IMR-90 (cell line): ENCODE results near the gene HDDC3. TPM values are rescaled to one million over a fixed set of nuclear protein-coding genes. Genes with fewer than 3 reads are reported as not detected.

Experiments
- ATAC-seq: fragments of 200-7000 bp; cut with Tn5 transposase; 2 replicates; pipeline ENCODE4 v1.9.1; 2020; ENCODE audit warnings: low read depth, mild to moderate bottlenecking, moderate library complexity
- BruUV-seq: library from RNA; stranded (reverse); fragments of 400-500 nt; replicated peaks from 2 replicates; lab custom pipeline; 2021; lab: Mats Ljungman, UMichigan
- CTCF ChIA-PET: fragments of 300-600 bp; formaldehyde crosslinking; extraction: SDS; loops from one replicate; lab custom pipeline; 2021; ENCODE audit warnings: antibody characterized with exemption; lab: Yijun Ruan, JAX
- POLR2A ChIA-PET: fragments of 300-600 bp; sonication (Branson Sonifier 250); formaldehyde crosslinking; loops from one replicate; lab custom pipeline; 2022; ENCODE audit warnings: antibody characterized with exemption; ENCODE audit not compliant: unreplicated experiment; lab: Charles Lee
- DNase-seq: peaks from one replicate; pipeline ENCODE4 v3.0.0; 2013
- H2AFZ ChIP-seq: replicated peaks from 2 replicates; pipeline ENCODE3; 2013; ENCODE audit warnings: low read length, mild to moderate bottlenecking; ENCODE audit not compliant: poor library complexity
- H2AK5ac ChIP-seq: 2 replicates; pipeline ENCODE4 v1.6.1; 2013; ENCODE audit warnings: low read depth, low read length, inconsistent platforms
- H2AK9ac ChIP-seq: replicated peaks from 2 replicates; pipeline ENCODE3; 2013; ENCODE audit warnings: mild to moderate bottlenecking, low read depth, low read length, moderate library complexity; ENCODE audit not compliant: poor library complexity
- H2BK120ac ChIP-seq: 2 replicates; pipeline ENCODE4 v1.6.1; 2013; ENCODE audit warnings: low read depth, low read length, inconsistent platforms
- H2BK15ac ChIP-seq: 3 replicates; pipeline ENCODE4 v1.6.1; 2013; ENCODE audit warnings: low read depth, low read length, inconsistent platforms
- H2BK20ac ChIP-seq: 2 replicates; pipeline ENCODE4 v1.6.1; 2013; ENCODE audit warnings: low read depth, mild to moderate bottlenecking, inconsistent platforms, low read length, moderate library complexity
- H2BK5ac ChIP-seq: 2 replicates; pipeline ENCODE4 v1.6.1; 2013; ENCODE audit warnings: mild to moderate bottlenecking, low read depth, low read length, inconsistent platforms; ENCODE audit not compliant: poor library complexity, severe bottlenecking
- H3K14ac ChIP-seq: replicated peaks from 2 replicates; pipeline ENCODE4 v1.6.1; 2013; ENCODE audit warnings: low read depth, low read length, inconsistent platforms
- H3K18ac ChIP-seq: 2 replicates; pipeline ENCODE4 v1.6.1; 2013; ENCODE audit warnings: low read depth, low read length, control low read depth
- H3K23ac ChIP-seq: 2 replicates; pipeline ENCODE4 v1.6.1; 2013; ENCODE audit warnings: low read depth, low read length, inconsistent platforms
- H3K27ac ChIP-seq: 2 replicates; pipeline ENCODE4 v1.5.1; 2013; ENCODE audit warnings: mild to moderate bottlenecking, control low read depth, low read length; ENCODE audit not compliant: insufficient read depth
- H3K27me3 ChIP-seq: 2 replicates; pipeline ENCODE4 v1.6.1; 2013; ENCODE audit warnings: low read length; ENCODE audit not compliant: control insufficient read depth, insufficient read depth
- H3K36me3 ChIP-seq: 2 replicates; pipeline ENCODE4 v1.6.1; 2013; ENCODE audit warnings: low read length, mixed read lengths; ENCODE audit not compliant: control insufficient read depth, insufficient read depth
- H3K4ac ChIP-seq: 2 replicates; pipeline ENCODE4 v1.6.1; 2013; ENCODE audit warnings: low read depth, low read length, inconsistent platforms
- H3K4me1 ChIP-seq: 2 replicates; pipeline ENCODE4 v1.6.1; 2013; ENCODE audit warnings: low read length, mixed read lengths; ENCODE audit not compliant: control insufficient read depth, insufficient read depth
- H3K4me2 ChIP-seq: 2 replicates; pipeline ENCODE4 v1.6.1; 2013; ENCODE audit warnings: low read depth, mild to moderate bottlenecking, control low read depth, low read length, moderate library complexity
- H3K4me3 ChIP-seq: 2 replicates; pipeline ENCODE4 v1.5.1; 2013; ENCODE audit warnings: low read depth, mild to moderate bottlenecking, control low read depth, low read length, moderate library complexity; ENCODE audit not compliant: insufficient read depth
- H3K56ac ChIP-seq: 2 replicates; pipeline ENCODE4 v1.6.1; 2013; ENCODE audit warnings: low read length, inconsistent platforms; ENCODE audit not compliant: insufficient read depth; ENCODE audit errors: extremely low read depth
- H3K79me1 ChIP-seq, 2 experiments: 2 replicates each; pipeline ENCODE4 v1.6.1; 2013; ENCODE audit warnings: low read length in 2 of 2, inconsistent platforms in 1 of 2, low read depth in 1 of 2
- H3K9ac ChIP-seq: 2 replicates; pipeline ENCODE4 v1.6.1; 2013; ENCODE audit warnings: low read depth, low read length, control low read depth
- H3K9me1 ChIP-seq: 2 replicates; pipeline ENCODE4 v1.6.1; 2013; ENCODE audit warnings: low read length, inconsistent platforms; ENCODE audit not compliant: insufficient read depth
- H3K9me3 ChIP-seq: 2 replicates; pipeline ENCODE4 v1.6.1; 2013; ENCODE audit warnings: low read length; ENCODE audit not compliant: control insufficient read depth, insufficient read depth
- H4K20me1 ChIP-seq: 2 replicates; pipeline ENCODE4 v1.6.1; 2013; ENCODE audit warnings: low read length, inconsistent platforms; ENCODE audit not compliant: insufficient read depth
- H4K5ac ChIP-seq: 2 replicates; pipeline ENCODE4 v1.6.1; 2013; ENCODE audit warnings: mild to moderate bottlenecking, low read depth, low read length, control low read depth
- H4K8ac ChIP-seq, 2 experiments: 2 replicates each; pipeline ENCODE4 v1.6.1; 2013; ENCODE audit warnings: low read depth in 2 of 2, low read length in 2 of 2, control low read depth in 1 of 2, inconsistent platforms in 1 of 2
- H4K91ac ChIP-seq: 2 replicates; pipeline ENCODE4 v1.6.1; 2013; ENCODE audit warnings: low read depth, low read length, inconsistent platforms; ENCODE audit not compliant: insufficient read depth
- BHLHE40 ChIP-seq: fragments of 150-350 bp; IDR thresholded peaks from 2 replicates; pipeline ENCODE4 v1.6.1; 2016; ENCODE audit warnings: mild to moderate bottlenecking, low read depth, low read length
- CEBPB ChIP-seq: IDR thresholded peaks from 2 replicates; pipeline ENCODE4 v1.6.1; 2012; ENCODE audit warnings: low read depth, low read length, improper control_type of control experiment
- CHD1 ChIP-seq: IDR thresholded peaks from 2 replicates; pipeline ENCODE4 v1.6.1; 2012; ENCODE audit warnings: low read depth, low read length, improper control_type of control experiment
- FOS ChIP-seq: fragments of 150-350 bp; IDR thresholded peaks from 2 replicates; pipeline ENCODE4 v1.6.1; 2016; ENCODE audit warnings: low read depth, low read length
- MAZ ChIP-seq: IDR thresholded peaks from 2 replicates; pipeline ENCODE4 v1.6.1; 2012; ENCODE audit warnings: low read depth, mild to moderate bottlenecking, low read length, improper control_type of control experiment, moderate library complexity, borderline replicate concordance
- NFE2L2 ChIP-seq: fragments of 150-350 bp; IDR thresholded peaks from 2 replicates; pipeline ENCODE4 v1.6.1; 2016; ENCODE audit warnings: low read depth, mild to moderate bottlenecking, low read length
- RAD21 ChIP-seq: IDR thresholded peaks from 2 replicates; pipeline ENCODE4 v1.6.1; 2012; ENCODE audit warnings: low read length, improper control_type of control experiment
- SMC3 ChIP-seq: fragments of 150-350 bp; IDR thresholded peaks from 2 replicates; pipeline ENCODE4 v1.6.1; 2016; ENCODE audit warnings: low read depth, mild to moderate bottlenecking, antibody characterized with exemption, low read length, moderate library complexity
- USF2 ChIP-seq: fragments of 150-350 bp; IDR thresholded peaks from 2 replicates; pipeline ENCODE4 v1.6.1; 2017; ENCODE audit warnings: mild to moderate bottlenecking, antibody characterized with exemption, low read length, low read depth
- WGBS, 2 experiments: methylation state at CpG; one replicate each; pipeline versions ENCODE4 v1.1.5 to v1.1.7; 2013; ENCODE audit warnings: missing lambda C conversion rate in 2 of 2; ENCODE audit not compliant: insufficient read length in 1 of 2; ENCODE audit errors: extremely low coverage in 2 of 2; 5-methylcytosine and 5-hydroxymethylcytosine counted together
- dilution Hi-C: fragments of 300-500 bp; cut with HindIII; formaldehyde crosslinking; loops from one replicate; pipeline ENCODE4 v1.14.3; 2018; ENCODE audit warnings: low sequenced_read_pairs; ENCODE audit not compliant: unreplicated experiment
- in situ Hi-C: fragments of 300-500 bp; cut with MboI; formaldehyde crosslinking; loops from 3 replicates; pipeline ENCODE4 v1.14.3; 2019; ENCODE audit warnings: low sequenced_read_pairs, inconsistent platforms, mixed read lengths
- intact Hi-C: fragments of 100-400 bp; cut with micrococcal nuclease; formaldehyde crosslinking; loops from 2 replicates; pipeline ENCODE4 v1.10.0; 2022
- polyA plus RNA-seq, 3 experiments: library from polyadenylated mRNA; depleted of rRNA; stranded (reverse); fragments of >200 nt; gene quantifications; 2 replicates each; pipeline ENCODE4 v1.2.3, GENCODE V29; 2012; ENCODE audit warnings: low replicate concordance in 1 of 3
- total RNA-seq: library from RNA; depleted of rRNA; stranded (reverse); fragments of >200 nt; gene quantifications from 2 replicates; pipeline ENCODE4 v1.2.3, GENCODE V29; 2012
- TF ChIP-seq, protein P1 (sequence below): conservative IDR thresholded peaks from 2 replicates; pipeline ENCODE4 v1.5.1; 2012; ENCODE audit warnings: mild to moderate bottlenecking, low read depth, low read length, improper control_type of control experiment

Gene HDDC3
- total and polyA plus RNA-seq, 2 of the 4 experiments (the other 2 are of a cell fraction), result 7.9 to 10.7 TPM

- TF ChIP-seq MAZ, result no peak
Observed at GRCh38 chr15:90881181-90881977, 51.0 kb downstream of the HDDC3 start (continued).

- peaks cover 62% of the 10 kb centered on the region for H3K36me3 ChIP-seq
- in situ Hi-C loops, result loop anchor here (10.0 to 25.0 kb wide), 2 partner anchors 386 to 568 kb away; no protein-coding TSS in a partner anchor
- whole genome bisulfite sequencing, 2 experiments, result no CpG with 5 or more reads among the region's 16 CpGs
- TF ChIP-seq, protein P1, sequence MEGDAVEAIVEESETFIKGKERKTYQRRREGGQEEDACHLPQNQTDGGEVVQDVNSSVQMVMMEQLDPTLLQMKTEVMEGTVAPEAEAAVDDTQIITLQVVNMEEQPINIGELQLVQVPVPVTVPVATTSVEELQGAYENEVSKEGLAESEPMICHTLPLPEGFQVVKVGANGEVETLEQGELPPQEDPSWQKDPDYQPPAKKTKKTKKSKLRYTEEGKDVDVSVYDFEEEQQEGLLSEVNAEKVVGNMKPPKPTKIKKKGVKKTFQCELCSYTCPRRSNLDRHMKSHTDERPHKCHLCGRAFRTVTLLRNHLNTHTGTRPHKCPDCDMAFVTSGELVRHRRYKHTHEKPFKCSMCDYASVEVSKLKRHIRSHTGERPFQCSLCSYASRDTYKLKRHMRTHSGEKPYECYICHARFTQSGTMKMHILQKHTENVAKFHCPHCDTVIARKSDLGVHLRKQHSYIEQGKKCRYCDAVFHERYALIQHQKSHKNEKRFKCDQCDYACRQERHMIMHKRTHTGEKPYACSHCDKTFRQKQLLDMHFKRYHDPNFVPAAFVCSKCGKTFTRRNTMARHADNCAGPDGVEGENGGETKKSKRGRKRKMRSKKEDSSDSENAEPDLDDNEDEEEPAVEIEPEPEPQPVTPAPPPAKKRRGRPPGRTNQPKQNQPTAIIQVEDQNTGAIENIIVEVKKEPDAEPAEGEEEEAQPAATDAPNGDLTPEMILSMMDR, result no peak
- TF ChIP-seq CHD1 (no peak), SMC3 (no peak), FOS (no peak), BHLHE40 (no peak), NFE2L2 (no peak), RAD21 (no peak), USF2 (no peak), CEBPB (no peak), MAZ (no peak)
Observed at GRCh38 chr15:90880381-90881145, 51.8 kb downstream of the HDDC3 start.

More at GRCh38 chr15:90880381-90881145, 51.8 kb downstream of the HDDC3 start:
- Histone ChIP-seq H3K4me3 (no peak overlapping the region), H2AK9ac (no peak overlapping the region), H3K9me3 (no peaks in the 10 kb centered on the region), H2AFZ (no peak overlapping the region), H3K9ac (no peak overlapping the region), H3K4ac (no peak overlapping the region), H3K23ac (no peak overlapping the region), H2BK15ac (no peak overlapping the region), H3K4me1 (peaks cover 13% of the 10 kb centered on the region), H3K79me1 (peaks cover 9 to 27% of the 10 kb centered on the region in 2 experiments; a peak in 3 of 4 replicates), H3K27me3 (no peaks in the 10 kb centered on the region), H3K9me1 (no peaks in the 10 kb centered on the region), H4K8ac (no peak overlapping the region), H2BK20ac (no peak overlapping the region), H4K20me1 (no peaks in the 10 kb centered on the region; the same call in 1 of the 2 replicates), H2BK120ac (no peak overlapping the region), H4K5ac (no peak overlapping the region), H4K91ac (no peak overlapping the region), H2BK5ac (no peak overlapping the region), H3K14ac (no peak overlapping the region), H3K56ac (no peak overlapping the region), H3K4me2 (no peak overlapping the region), H3K27ac (no peak overlapping the region), H3K18ac (no peak overlapping the region), H2AK5ac (no peak overlapping the region)
- POLR2A ChIA-PET, result no interaction called here
- no peak for ATAC-seq
- BruUV-seq, result no TSS peak
- CTCF ChIA-PET, result no interaction called here
- dilution Hi-C loops (no loop called here), intact Hi-C loops (no loop called here)
- DNase-seq, result no peak
